Esophagus muscularis mucosa (tissue), 4 donors: ENCODE results near the gene IQGAP2.

Experiments used
- CTCF ChIP-seq, 3 experiments: fragments of 200-600 bp in 2 of 3; fragments of 450-650 bp in 1 of 3; sonication (generic) in 2 of 3; IDR thresholded peaks; one replicate each; pipeline ENCODE4 v1.5.1; 2017 to 2019; ENCODE audit warnings: antibody characterized with exemption in 3 of 3, mild to moderate bottlenecking in 2 of 3, moderate library complexity in 1 of 3
- EP300 ChIP-seq: sonication (generic); formaldehyde crosslinking; IDR thresholded peaks from one replicate; pipeline ENCODE4 v1.6.1; 2017; ENCODE audit warnings: antibody characterized with exemption
- POLR2A ChIP-seq: fragments of 450-650 bp; IDR thresholded peaks from one replicate; pipeline ENCODE4 v1.6.1; 2017; ENCODE audit warnings: antibody characterized with exemption, moderate library complexity, mild to moderate bottlenecking, low read depth
- POLR2AphosphoS5 ChIP-seq, 2 donors: sonication (generic); formaldehyde crosslinking; IDR thresholded peaks; one replicate each; pipeline ENCODE4 v1.6.1; 2017; ENCODE audit warnings: antibody characterized with exemption in 2 of 2

- TF ChIP-seq POLR2AphosphoS5 (IDR thresholded peaks at IDR 0.05): no peak
- TF ChIP-seq CTCF (IDR thresholded peaks at IDR 0.05): no peak
- no peak for TF ChIP-seq EP300
- no peak for TF ChIP-seq POLR2A
Observed at GRCh38 chr5:76383126-76383832, 19.8 kb upstream of the IQGAP2 start.
